Measurements from ENCODE around the gene CYP2W1.

DNA sequence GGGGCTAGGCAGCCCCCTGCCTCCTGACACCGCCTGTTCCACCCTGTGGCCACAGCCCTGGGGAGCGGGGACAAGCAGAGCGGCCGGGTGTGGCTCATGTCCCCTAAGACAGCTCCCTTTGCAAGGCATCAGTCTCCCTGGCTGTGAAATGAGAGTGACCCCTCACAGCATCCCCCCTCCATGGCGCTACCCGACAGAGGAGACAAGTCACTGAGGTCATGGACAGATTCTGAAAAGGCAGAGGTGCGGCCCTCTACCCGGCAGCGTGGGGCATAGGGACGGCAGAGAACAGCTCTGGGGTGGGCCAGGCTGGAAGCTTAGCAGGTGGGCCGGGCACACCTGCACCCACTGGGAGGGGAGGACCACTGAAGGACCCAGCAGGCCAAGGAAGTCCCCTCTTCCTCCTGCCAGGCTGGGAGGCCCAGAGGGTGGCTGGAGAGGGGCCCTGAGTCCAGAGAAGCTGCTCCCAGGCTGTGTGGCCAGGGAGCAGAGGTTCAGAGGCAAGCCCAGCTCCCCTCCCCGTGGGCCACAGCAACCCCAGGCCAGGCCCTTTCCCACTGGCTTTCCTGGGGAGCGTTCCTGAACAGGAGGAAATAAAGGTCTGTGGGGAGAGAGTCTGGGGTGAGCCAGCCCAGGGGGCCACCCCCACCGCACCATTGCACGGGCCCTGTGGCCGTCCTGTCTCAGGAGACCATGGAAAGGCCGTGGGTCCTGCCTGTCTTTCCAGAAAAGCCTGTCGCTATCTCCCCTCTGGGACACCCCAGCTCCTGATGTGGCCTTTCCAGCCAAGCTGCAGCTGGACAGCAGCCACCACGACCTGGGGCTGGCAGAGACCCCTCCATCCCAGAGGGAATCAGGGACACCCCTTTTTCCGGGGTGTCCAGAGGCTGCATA, 30.2 kb upstream of the CYP2W1 start:
- TF ChIP-seq, protein P1, sequence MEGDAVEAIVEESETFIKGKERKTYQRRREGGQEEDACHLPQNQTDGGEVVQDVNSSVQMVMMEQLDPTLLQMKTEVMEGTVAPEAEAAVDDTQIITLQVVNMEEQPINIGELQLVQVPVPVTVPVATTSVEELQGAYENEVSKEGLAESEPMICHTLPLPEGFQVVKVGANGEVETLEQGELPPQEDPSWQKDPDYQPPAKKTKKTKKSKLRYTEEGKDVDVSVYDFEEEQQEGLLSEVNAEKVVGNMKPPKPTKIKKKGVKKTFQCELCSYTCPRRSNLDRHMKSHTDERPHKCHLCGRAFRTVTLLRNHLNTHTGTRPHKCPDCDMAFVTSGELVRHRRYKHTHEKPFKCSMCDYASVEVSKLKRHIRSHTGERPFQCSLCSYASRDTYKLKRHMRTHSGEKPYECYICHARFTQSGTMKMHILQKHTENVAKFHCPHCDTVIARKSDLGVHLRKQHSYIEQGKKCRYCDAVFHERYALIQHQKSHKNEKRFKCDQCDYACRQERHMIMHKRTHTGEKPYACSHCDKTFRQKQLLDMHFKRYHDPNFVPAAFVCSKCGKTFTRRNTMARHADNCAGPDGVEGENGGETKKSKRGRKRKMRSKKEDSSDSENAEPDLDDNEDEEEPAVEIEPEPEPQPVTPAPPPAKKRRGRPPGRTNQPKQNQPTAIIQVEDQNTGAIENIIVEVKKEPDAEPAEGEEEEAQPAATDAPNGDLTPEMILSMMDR (IDR thresholded peaks at IDR 0.05), result no peak
- TF ChIP-seq POLR2A (IDR thresholded peaks at IDR 0.05), result no peak
